HG03066 (cell line): ENCODE data around the gene ITGAE.
"Not testable (repeated sequence)": the region's sequence is repeated elsewhere in the genome, so short reads cannot be mapped to it uniquely, and the experiment has no call there.

Experiments used
- ATAC-seq: cut with Tn5 transposase; IDR thresholded peaks from one replicate; pipeline ENCODE4 v1.9.1; 2021; ENCODE audit warnings: low read depth; ENCODE audit not compliant: unreplicated experiment

Gene ITGAE

DNA sequence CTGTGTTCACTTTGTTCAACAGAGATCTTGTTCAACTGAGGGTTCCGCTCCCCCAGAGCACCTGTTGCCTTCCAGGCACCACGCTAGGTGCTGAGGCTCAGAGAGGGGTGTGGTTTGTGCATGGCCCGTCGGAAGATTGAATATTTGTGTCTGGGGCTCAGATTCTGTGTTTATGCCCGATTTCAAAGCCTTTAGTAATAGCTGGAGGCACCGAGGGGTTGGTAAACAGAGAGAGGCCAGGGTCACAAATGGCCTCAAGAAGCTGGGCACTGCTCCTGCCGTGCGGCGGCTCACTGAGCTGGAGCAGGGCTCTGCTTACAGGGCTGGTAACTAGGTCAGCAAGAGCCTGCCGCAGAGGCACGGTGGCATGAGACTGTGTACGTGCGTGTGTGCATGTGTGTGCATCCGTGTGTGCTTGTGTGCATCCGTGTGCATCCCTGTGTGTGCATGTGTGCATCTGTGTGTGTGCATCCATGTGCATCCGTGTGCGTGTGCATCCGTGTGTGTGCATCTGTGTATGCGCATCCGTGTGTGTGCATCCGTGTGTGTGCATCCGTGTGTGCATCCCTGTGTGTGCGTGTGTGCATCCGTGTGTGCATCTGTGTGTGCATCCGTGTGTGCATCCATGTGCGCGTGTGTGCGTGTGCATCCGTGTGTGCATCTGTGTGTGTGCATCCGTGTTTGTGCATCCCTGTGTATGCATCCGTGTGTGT, 5.4 kb downstream of the ITGAE start:
- no peak for ATAC-seq

DNA sequence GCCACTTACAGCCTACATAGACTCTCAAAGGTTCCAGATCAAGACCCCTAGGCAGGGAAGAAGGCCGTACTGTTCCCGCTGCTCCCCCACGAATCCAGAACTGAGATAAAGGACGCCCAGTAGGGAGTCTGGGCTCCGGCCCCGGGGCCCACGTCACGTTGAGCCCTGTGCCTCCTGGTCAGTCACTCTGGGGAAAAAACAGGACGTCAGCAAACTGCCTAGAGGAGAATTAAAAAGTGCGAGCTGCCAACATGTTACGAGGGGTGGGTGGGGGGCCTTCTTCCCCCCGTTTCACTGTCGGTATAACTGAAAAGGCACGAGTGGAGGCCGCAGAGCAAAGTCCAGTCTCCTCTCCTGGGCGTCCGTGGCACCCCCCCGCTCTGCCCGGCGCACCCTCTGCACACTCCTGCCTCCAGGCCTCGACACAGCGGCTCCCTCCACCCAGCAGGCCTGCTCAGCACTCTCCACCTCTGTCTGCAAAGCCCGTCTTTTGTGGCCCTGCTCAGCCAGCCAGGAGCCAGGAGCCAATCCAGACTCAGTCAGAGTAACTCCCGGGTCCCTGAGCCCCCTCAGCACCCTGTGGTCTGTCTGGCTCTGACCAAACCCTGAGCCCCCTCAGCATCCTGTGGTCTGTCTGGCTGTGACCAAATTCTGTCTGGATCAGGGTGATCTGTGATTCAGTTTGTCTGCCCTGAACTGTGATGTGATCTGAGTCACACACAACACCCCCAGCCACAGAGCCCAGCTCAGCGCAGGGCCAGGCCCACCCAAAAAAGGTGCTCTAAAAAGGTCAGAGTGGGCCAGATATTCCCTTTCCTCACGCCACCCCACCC, 6.2 kb downstream of the ITGAE start:
- no peak for ATAC-seq

DNA sequence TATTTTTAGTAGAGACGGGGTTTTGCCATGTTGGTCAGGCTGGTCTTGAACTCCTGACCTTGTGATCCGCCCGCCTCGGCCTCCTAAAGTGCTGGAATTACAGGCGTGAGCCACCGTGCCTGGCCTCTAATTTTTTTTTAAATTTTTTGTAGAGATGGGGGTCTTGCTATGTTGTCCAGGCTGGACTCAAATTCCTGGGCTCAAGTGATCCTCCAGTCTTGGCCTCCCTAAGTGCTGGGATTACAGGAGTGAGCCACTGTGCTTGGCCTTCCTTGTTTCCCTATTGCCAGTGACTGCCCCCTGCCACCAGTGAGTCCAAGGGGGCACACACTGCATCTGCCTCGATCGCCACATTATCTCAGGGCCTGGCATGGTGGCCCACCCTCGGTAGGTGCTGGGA, 6.8 kb downstream of the ITGAE start:
- ATAC-seq, result not testable (repeated sequence)

DNA sequence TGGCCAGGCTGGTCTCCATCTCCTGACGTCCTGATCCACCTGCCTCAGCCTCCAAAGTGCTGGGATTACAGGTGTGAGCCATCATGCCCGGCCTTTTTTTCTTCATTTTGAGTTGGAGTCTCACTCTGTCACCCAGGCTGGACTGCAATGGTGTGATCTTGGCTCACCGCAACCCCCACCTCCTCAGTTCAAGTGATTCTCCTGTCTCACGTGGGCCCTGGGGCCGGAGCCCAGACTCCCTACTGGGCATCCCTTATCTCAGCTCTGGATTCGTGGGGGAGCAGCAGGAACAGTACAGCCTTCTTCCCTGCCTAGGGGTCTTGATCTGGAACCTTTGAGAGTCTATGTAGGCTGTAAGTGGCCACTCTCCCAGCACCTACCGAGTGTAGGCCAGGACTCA, 7.7 kb downstream of the ITGAE start:
- not testable (repeated sequence) for ATAC-seq

DNA sequence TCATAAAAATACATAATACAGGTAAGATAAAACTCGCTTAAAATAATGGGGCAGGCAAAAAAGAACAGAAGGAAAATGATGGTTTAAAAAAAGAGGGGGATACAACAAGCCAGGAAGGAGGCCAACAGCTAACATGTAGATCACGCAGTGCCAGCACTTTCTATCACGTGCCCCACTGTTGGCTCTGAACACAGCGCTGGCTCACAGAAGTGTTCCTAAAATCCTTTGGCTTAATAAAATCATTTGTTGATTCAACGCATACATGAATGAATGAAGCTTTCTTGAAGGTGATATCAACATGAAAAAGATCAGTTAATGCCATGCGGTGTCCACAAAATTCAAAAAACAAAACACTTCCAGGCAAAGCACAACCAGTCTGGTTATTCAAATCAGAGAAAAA, 8.5 kb downstream of the ITGAE start:
- no peak for ATAC-seq

DNA sequence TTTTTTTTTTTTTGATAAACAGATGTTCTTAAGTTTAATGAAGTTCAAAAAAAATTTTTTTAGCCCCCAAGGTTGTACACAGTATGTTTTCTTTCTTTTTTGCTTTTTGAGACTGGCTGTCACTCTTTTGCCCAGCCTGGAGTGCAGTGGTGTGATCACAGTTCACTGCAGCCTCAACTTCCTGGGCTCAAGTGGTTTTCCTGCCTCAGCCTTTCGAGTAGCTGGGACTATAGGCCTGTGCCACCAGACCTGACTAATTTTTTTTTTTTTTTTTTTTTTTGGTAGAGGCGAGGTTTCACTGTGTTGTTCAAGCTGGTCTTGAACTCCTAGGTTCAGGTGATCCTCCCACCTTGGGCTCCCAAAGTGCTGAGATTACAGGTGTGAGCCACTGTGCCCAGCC, 12.8 kb downstream of the ITGAE start:
- ATAC-seq, result no peak

DNA sequence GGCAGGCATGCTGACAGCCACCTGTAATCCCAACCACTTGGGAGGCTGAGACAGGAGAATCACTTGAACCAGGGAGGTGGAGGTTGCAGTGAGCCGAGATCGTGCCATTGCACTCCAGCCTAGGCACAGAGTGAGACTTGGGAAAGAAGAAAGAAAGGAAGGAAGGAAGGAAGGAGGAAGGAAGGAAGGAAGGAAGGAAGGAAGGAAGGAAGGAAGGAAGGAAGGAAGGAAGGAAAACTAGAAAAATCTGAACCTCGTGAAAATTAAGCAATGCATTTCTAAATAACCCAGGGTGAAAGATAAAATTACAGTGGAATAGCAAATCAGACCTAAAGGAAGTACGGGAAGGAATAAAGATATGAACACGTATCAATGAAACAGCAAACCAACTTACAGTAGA, 15.7 kb downstream of the ITGAE start:
- not testable (repeated sequence) for ATAC-seq

DNA sequence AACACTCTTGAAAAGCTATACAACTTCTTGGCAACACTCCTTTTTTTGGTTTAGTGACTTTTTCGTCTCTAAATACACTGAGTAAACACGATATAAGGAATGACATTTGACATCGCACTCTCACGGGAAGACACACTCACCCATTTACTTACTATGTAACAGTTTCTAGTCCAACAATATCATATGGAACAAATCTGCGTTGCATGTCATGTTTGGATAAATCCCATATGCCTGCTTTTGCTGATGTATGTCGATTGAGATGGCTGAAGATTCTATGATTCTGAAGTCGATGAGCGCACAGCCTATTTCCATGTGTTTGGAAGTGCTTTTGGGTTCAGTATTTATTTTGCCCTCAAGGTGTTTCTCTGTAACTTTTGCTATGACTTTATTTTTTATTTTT, 18.2 kb downstream of the ITGAE start:
- no peak for ATAC-seq

DNA sequence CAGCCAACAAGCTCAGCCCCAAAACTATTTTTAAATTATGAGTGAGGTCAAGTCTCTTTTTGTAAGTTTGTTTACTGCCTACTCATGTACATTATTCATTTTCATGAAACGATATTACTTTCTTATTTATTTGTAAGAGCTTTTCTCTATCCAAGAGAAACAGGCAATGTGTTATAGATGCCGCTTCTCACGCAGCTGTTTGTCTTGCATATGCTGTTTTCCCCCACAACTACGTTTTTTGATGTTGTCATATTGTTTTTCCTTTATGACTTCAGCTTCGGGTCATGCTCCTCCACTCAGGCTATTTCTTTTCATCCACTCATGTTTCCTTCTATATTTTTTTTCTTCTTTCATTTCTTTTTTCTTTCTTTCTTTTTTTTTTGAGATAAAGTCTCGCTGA, 20.0 kb downstream of the ITGAE start:
- no peak for ATAC-seq

DNA sequence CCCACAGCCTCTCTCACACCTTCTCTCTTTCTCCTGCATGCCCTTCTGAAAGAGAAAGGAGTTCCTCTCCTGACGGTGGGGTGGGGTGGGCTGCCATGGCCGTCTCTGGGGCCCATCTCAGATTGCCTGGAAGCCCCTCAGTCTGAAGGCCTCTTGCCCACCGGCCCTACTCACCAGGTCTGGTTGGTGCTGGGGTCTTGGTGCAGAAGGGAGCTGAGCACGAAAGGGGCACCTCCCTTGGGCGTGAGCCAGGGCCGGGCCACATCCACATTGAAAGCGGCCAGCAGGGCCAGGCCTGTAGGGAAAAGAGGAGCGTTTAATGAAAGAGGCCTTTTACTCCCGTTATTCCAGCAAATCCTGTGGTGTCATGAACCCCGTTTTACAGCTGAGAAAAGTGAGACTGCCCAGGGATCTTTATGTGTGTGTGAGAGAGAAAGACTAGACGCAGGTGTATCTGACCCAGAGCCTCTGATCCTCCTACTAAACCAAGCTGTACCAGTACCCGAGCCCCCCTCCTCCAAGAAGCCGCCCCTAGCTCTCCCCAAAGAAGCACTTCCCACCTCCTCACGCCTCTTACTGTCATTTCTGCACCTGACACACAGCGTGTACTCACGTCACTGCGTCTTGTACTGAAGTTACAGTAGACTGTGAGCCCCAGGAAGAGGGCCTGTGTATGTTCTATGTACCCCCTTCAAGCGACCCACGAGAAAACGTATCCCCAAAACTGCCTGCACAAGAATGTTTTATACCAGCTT, 23.4 kb downstream of the ITGAE start:
- ATAC-seq, result no peak

DNA sequence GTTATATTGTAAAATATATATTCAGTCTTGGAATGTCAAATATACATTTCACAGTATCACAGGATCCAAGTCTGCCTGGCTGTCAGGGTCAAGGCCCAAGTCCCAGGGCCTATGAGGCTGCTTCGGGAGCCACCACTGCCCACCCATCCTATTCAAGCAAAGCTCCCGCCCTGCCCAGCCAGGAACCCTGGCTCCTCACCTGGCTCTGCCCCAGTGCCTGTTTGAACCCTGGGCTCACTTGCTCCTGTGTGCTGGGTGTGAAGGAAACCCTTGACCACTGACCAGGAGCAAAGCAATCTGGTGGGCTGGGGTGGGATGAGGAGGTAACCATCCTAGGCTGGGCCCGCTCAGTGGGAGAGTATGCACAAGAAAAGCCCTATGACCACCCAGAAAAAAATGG, 27.0 kb downstream of the ITGAE start:
- no peak for ATAC-seq

DNA sequence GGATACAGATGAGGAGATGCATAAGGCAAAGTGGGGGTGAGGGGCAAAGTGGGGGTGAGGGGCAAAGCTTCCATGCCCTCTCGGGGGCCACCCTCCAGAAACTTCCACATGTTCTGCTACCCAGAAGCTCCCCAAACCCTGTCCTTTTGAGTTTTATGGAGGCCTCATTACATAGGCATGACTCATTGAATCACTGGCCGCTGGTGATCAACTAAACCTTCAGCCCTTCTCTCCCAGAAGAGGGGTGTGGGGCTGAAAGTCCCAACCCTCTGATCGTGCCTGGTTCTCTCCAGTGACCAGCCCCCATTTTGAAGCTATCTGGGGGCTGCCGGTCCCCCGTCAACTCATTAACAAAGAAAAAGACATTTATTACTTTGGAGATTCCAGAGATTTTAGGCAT, 27.5 kb downstream of the ITGAE start:
- no peak for ATAC-seq

DNA sequence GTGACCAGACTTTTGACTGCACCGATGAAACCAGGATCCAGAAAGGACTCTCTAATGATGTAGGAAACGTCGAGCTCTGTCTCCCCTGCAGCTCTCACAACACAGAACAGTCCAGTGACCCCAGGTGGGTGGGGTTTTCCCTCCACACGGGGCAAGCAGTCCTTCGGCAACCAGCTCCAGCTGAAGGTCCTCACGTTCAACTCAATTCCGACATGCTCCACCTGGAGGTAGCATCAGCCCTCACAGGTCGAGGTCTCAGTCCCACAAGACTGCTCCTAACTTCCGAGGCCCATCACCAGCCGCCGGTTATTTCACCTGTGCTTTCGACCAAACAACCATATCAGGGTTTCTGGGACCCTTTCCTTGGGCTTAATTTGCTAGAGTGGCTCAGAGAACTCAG, 28.2 kb downstream of the ITGAE start:
- ATAC-seq, result no peak

DNA sequence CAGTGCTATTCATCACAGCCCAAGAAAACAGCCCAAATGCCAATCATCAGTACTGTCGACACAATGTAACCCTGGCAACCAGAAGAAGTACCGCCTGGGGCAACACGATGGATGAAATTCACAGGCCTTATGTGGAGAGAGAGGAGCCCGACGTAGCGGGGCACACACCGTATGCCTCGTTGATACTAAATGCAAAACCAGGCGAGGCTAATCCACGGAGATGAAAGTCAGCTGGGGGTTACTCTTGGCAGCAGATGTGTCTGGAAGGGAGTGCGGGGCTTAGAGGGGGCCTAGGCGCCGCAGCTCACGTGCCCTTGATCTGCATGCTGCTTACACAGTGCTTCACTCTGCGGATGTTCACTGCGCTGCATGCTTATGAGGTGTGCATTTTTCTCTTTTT, 29.8 kb downstream of the ITGAE start:
- no peak for ATAC-seq

DNA sequence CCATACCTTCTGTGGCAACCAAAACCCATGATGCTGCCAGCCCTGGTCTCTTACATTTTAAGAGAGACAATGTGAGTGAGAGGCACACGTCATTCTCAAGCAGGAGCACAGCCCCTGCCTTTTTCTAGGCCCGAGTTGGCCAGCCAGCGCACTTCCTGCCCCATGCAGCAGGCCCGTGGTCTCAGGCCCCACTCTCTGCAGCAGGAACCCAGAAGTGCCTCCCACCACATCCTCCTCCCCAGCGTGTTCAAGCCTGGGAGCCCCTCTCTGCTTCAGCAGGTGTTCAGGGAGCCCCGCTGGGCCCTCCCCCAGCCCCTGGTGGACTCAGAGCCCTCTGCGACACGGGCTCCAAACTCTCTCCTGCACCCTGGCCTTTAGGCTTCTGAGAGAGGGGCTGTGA, 30.5 kb downstream of the ITGAE start:
- ATAC-seq, result no peak

DNA sequence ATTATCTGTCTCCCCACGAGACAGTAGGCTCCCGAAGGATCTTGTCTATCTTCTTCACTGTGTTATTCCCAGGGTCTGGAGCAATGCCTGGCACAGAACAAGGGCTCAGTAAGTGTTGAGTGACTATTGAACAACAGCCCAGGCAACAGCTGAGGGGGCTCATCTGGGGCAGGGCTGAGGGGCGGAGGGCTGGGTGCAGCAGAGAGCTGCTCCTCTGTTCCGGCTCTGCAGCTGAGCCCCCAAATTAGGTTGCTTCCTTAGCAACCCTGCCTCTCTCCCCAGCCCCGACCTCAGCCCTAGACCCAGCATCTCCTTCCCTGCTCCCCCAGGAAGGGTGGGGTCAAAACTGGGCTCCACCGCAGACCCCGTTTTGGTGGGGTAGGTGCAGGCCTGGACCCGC, 32.2 kb downstream of the ITGAE start:
- ATAC-seq, result no peak

DNA sequence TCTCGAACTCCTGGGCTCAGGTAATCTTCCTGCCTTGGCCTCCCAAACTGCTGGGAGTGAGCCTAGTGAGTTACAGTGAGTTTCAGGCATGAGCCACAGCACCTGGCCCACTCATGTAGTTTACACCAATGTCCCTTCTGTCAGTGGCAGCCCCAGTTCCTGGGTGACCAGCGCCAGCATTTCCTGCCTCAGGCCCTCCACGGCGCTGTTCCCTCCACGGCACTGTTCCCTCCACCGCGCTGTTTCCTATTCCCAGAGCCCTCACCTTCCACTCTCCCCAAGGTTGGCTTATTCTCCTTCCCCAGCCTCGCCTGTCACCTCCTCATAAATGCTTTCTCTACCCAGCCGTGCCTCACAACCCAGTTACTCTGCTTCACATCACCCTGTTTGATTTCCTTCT, 32.6 kb downstream of the ITGAE start:
- ATAC-seq, result no peak

DNA sequence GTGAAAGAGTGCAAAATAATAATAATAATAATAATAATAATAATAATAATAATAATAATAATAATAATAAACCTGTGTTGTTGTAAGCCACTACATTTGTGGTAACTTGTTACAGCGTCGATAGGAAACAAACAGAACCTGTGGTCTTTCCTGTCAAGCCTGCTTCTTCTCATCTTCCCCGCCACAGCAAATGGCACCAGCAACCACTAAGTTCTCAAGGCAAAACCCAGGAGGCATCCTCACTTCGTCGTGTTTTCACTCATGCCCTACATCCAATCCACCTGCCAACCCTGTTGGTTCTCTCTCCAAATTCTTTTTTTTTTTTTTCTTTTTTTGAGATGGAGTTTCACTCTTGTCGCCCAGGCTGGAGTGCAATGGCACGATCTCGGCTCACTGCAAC, 34.2 kb downstream of the ITGAE start:
- ATAC-seq, result no peak

DNA sequence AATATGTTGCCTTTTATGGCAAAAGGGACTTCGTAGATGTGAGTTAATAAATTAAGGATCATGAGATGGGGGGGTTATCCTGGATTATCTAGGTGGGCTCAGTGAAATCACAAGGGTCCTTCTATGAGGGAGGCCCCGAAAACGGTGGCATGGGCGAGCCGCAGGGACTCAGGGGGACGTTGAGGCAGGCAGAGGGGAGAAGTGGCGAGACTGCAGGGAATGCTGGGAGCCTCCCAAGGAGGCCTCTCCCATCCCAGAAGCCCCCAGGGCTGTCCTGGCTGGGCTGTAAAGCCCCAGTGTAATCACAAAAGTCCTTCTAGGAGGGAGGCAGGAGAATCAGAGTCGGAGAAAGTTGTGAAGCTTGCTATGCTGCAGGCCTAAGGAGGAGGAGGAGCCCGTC, 35.0 kb downstream of the ITGAE start:
- ATAC-seq, result no peak

DNA sequence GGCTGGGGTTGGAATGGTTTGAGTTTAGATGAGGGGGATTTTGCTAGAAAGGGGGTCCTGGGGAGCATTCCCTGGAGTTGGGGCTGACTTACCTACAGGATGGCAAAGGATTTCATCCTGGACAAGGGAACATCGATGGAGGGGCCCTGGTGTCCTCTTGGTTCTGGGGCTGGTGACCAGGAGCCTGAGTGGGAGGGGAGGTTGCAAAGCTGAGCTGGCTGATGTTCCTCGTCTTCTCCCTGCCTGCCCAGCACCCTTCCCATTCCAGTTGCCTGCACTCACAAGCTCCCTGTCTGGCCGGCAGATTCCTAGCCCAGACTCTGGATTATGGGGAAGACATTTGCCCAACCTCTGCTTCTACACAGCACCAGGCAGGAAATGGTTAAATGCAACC, 37.2 kb downstream of the ITGAE start:
- no peak for ATAC-seq

DNA sequence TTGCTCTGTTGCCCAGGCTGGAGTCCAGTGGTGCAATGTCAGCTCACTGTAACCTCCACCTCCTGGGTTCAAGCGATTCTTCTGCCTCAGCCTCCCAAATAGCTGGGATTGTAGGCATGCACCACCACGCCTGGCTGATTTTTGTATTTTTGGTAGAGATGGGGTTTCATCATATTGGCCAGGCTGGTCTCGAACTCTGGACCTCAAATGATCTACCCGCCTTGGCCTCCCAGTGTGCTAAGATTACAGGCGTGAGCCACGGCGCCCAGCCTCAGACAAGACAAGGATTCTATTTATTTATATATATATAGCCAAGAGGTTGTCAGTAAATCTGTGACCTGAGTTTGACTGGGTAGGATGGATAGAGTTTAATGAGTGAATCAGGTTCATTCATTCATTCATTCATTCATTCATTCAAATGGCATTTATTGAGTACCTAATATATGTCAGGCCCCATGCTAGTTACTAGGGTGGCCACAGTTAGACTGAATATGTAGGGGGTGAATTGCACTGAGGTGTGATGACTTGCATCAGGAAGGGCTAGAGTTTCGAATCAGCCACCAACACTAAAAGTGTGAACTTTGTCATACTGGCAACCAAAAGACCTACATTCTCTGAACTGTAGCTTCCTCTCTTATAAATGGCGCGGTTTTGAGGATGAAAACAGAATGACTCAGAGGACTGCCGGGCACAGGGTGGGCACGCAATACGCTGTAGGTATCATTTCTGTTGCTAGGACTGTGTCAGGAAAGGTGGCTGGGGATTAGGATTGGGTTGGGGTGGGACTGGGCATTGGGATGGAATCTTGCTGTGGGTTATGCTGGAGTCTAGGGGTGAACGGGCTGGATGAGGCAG, 37.8 kb downstream of the ITGAE start:
- ATAC-seq, result peak; percentile 64
